ENCODE measurements around the gene LYPLAL1.
"Not testable (repeated sequence)": the region's sequence is repeated elsewhere in the genome, so short reads cannot be mapped to it uniquely, and the experiment has no call there.

LYPLAL1 gene

DNA sequence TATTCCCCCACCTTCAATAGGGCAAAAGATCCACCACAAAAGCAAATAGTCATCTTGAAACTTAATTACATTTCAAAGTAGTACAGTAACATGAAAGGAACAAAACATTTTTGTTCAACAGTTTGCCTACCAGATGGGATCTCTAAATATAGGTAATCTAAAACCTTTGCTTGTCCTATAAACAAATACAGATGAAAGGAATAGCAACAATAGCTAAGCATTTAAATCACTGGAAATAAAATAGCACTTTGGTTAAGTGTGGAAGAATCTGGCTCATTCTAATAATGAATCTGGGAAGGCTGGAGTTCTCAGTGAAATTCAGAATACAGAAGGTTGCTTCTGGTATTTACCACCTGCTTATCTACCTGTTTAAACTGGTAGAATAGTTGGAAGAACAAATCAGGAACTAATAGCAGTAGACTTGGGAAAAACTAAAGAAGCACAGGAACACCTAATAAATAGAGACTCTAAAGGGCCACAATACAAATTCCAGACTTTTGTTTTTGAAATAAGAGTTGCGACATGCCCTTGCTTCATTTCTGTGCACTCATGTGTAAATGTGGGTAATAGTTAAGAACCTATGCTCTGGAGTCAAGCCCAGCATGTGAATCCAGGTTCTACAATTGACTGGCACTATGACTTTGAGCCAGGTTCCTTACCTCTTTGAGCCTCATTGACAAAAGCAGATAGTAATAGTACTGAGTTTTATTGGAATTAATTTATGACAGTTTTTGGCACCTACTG is 2.3 kb upstream of the LYPLAL1 start:
- no peak for DNase-seq

GRCh38 chr1:219172821-219173220 is 857 bp upstream of the LYPLAL1 start:
- no peak for DNase-seq

DNA sequence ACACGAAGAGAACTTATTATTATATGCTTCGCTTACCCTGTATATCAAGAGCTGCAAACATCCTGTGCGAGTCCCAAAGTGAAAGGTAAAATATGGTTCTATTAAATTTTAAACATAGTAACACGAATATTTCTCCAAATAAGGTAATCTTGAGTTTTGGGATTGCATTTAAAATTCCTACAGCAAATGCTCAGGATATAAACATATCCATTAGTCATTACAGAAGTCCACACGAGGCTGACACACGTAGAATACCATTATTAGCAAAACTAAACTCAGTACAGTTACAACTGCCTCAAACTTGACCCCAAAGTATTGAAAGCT is 282 bp upstream of the LYPLAL1 start:
- DNase-seq: no peak

- no peak for DNase-seq
Observed at GRCh38 chr1:219174460-219175211, 958 bp downstream of the LYPLAL1 start.

GRCh38 chr1:219175212-219175564 is 1.5 kb downstream of the LYPLAL1 start:
- DNase-seq: no peak

GRCh38 chr1:219176168-219176567 is 2.5 kb downstream of the LYPLAL1 start:
- DNase-seq: no peak

DNA sequence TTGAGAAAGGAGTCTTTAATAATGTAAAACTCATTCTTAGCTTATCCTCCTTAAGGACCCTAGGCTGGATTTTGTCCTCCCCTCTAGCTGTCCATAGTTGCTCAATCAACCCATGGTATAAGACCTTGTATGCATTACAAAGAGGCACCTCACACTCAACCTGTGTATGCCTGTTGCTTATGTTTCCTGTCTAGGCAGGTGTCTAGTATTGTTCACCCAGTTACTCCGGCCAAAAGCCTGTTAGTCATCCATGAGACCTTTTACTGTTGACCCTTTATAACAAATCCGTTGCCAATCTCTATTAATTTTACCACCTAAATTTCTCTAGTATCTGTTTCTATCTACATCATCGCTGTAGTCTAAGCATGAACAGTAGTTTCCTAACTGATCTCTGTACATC is 3.7 kb downstream of the LYPLAL1 start:
- no peak for DNase-seq

DNA sequence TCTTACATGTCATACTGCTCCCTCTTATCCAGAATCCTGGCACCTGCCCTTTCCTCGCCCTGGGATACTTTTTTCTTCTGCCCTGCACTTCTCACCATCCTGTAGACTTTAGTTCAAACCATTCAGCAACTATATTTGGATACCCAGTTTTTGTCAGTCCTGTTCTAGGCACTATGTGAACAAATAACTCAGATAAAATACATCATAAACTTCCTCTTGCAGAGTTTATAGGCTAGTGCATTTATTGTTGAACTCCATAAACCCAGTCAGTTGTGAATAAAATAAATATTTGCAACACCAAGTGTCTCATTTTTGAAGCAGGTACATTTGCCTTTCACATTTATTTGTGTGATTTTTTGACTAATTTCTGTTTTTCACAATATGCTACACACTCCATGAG is 4.3 kb downstream of the LYPLAL1 start:
- no peak for DNase-seq

- no peak for DNase-seq
Observed at GRCh38 chr1:219179293-219179692, 5.6 kb downstream of the LYPLAL1 start.

- DNase-seq: no peak
Observed at GRCh38 chr1:219184337-219184736, 10.7 kb downstream of the LYPLAL1 start.

GRCh38 chr1:219185486-219186117 is 11.9 kb downstream of the LYPLAL1 start:
- DNase-seq: no peak

- DNase-seq: no peak
Observed at GRCh38 chr1:219188331-219188803, 14.7 kb downstream of the LYPLAL1 start.

DNA sequence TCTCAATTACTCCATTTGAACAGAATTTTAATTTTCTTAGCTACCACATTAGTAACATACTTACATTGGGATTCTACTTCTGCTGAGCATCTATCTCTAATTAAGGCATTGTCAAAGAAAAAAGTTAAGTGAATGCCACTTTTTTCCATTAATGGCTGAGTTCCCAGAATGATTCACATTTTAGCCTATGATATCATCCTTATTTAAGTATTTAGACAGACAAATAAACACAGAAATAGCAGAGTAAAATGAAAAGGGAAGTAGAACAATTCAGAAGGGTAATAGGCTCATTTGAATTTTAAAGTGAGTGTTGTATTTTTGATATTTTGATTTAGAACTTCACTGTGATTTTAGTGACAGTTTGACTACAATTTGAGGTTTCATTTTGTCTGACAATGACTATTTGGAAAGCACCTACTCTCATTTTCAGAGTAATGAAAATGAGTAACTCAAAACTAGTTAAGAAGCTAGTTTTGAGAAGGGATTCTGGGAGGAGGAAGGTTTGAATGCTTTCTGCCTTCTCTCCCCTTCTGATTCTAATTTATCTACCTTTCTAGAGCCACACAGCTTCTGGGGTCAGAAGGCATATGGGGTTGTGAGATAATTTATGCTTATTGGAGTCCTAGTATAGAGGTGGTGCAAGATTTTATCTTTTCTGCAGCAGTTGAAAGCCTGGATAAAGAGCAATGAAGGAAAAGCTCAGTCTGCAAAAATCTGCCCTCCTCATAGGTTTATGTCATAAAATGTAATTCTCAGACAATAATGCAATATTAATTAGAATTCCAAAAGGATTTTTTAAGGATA is 15.5 kb downstream of the LYPLAL1 start:
- no peak for DNase-seq

GRCh38 chr1:219189952-219190351 is 16.3 kb downstream of the LYPLAL1 start:
- DNase-seq: no peak

GRCh38 chr1:219190605-219191004 is 16.9 kb downstream of the LYPLAL1 start:
- no peak for DNase-seq

DNA sequence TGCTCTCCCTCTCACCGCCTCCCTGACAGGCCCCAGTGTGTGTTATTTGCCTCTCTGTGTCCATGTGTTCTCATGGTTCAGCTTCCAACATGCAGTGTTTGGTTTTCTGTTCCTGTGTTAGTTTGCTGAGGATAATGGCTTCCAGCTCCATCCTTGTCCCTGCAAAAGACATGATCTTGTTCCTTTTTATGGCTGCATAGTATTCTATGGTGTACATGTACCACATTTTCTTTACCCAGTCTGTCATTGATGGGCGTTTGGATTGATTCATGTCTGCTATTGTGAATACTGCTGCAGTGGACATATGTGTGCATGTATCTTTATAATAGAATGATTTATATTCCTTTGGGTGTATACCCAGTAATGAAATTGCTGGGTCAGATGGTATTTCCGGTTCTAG is 22.2 kb downstream of the LYPLAL1 start:
- not testable (repeated sequence) for DNase-seq

GRCh38 chr1:219201656-219202055 is 28.0 kb downstream of the LYPLAL1 start:
- no peak for DNase-seq

GRCh38 chr1:219202567-219202966 is 28.9 kb downstream of the LYPLAL1 start:
- no peak for DNase-seq

- no peak for DNase-seq
Observed at GRCh38 chr1:219206350-219206749, 32.7 kb downstream of the LYPLAL1 start.

GRCh38 chr1:219209578-219209977 is 35.9 kb downstream of the LYPLAL1 start:
- DNase-seq: no peak

GRCh38 chr1:219210067-219210466 is 36.4 kb downstream of the LYPLAL1 start:
- DNase-seq: no peak

DNA sequence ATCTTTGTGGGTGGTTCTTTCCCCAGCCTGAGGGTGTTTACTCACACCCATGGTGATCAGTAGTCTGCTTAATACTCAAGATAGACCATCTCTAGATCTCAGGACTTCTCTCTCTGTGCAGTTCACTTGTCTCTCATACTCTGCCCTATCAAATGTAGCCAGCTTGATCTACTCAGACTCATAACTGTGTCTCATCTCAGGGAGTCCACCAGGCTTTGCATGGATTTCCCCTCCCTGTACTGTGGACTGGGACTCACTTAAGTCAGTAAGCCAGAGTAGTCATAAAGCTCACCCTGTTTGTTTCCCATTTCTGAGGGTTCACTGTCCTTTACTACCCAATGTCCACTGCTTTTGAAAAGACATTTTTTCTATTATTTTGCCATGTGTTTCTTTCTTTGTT is 41.8 kb downstream of the LYPLAL1 start:
- no peak for DNase-seq

GRCh38 chr1:219220945-219221344 is 47.3 kb downstream of the LYPLAL1 start:
- no peak for DNase-seq
